Activated CD4-positive, alpha-beta memory T cell treated with anti-CD3 and anti-CD28 coated beads, Interleukin-2, amount 10 ng/mL, durations not matched to agents 7 days and 5 days (primary cell): ENCODE results near the gene ZNF585A. TPM values are rescaled to one million over a fixed set of nuclear protein-coding genes. Genes with fewer than 3 reads are reported as not detected.
"Not testable (repeated sequence)": the region's sequence is repeated elsewhere in the genome, so short reads cannot be mapped to it uniquely, and the experiment has no call there.

ENCODE experiments used
- CTCF ChIA-PET: fragments of 350-600 bp; sonication (Branson Sonifier 250); formaldehyde crosslinking; loops from one replicate; lab custom pipeline; 2021; ENCODE audit warnings: antibody characterized with exemption, inconsistent platforms; lab: Charles Lee
- POLR2A ChIA-PET: fragments of 350-600 bp; sonication (Branson Sonifier 250); formaldehyde crosslinking; loops from one replicate; lab custom pipeline; 2021; ENCODE audit warnings: antibody characterized with exemption; lab: Charles Lee
- DNase-seq: peaks from one replicate; pipeline ENCODE4 v3.0.0-alpha.2; 2020
- H3K27ac Mint-ChIP-seq: one replicate; pipeline ENCODE4 v1.8.0; 2021; ENCODE audit warnings: mild to moderate bottlenecking, mixed read lengths
- H3K27me3 Mint-ChIP-seq: one replicate; pipeline ENCODE4 v1.8.0; 2021; ENCODE audit warnings: mixed read lengths
- H3K36me3 Mint-ChIP-seq: one replicate; pipeline ENCODE4 v1.8.0; 2021; ENCODE audit warnings: low read depth, mixed read lengths
- H3K4me1 Mint-ChIP-seq: one replicate; pipeline ENCODE4 v1.8.0; 2021; ENCODE audit warnings: mixed read lengths
- H3K4me3 Mint-ChIP-seq: one replicate; pipeline ENCODE4 v1.8.0; 2021; ENCODE audit warnings: mild to moderate bottlenecking, mixed read lengths
- H3K9me3 Mint-ChIP-seq: one replicate; pipeline ENCODE4 v1.8.0; 2021; ENCODE audit warnings: mixed read lengths
- total RNA-seq, 2 experiments: library from RNA; stranded (reverse); gene quantifications; one replicate each; pipeline ENCODE4 v1.2.3, GENCODE V29; 2021

Gene ZNF585A
- total RNA-seq, 2 experiments from 2014 or later = 9.0 to 9.4 TPM

GRCh38 chr19:37148214-37148613, 24.3 kb downstream of the ZNF585A start:
- no peak for DNase-seq
- no peak overlapping the region for H3K4me3 Mint-ChIP-seq
- CTCF ChIA-PET = no interaction called here
- no peak overlapping the region for H3K27ac Mint-ChIP-seq
- no peaks in the 10 kb centered on the region for H3K27me3 Mint-ChIP-seq
- POLR2A ChIA-PET = no interaction called here
- peaks cover 72% of the 10 kb centered on the region for H3K9me3 Mint-ChIP-seq
- H3K4me1 Mint-ChIP-seq = no peaks in the 10 kb centered on the region
- peaks cover 26% of the 10 kb centered on the region for H3K36me3 Mint-ChIP-seq

- peaks cover 16% of the 10 kb centered on the region for H3K36me3 Mint-ChIP-seq
- H3K27me3 Mint-ChIP-seq = no peaks in the 10 kb centered on the region
- no peaks in the 10 kb centered on the region for H3K4me1 Mint-ChIP-seq
- DNase-seq = no peak
- H3K27ac Mint-ChIP-seq = no peak overlapping the region
- H3K4me3 Mint-ChIP-seq = no peak overlapping the region
- ChIA-PET CTCF (no interaction called here), POLR2A (no interaction called here)
- H3K9me3 Mint-ChIP-seq = peaks cover 57% of the 10 kb centered on the region
Measured at GRCh38 chr19:37136111-37136510, 36.4 kb downstream of the ZNF585A start.

GRCh38 chr19:37128821-37129177, 43.7 kb downstream of the ZNF585A start:
- H3K27ac Mint-ChIP-seq = no peak overlapping the region

GRCh38 chr19:37127999-37128820, 44.3 kb downstream of the ZNF585A start:
- ChIA-PET CTCF (no interaction called here), POLR2A (no interaction called here)
- Mint-ChIP-seq H3K27me3 (no peaks in the 10 kb centered on the region), H3K27ac (no peak overlapping the region), H3K9me3 (peaks cover 77% of the 10 kb centered on the region), H3K4me1 (no peaks in the 10 kb centered on the region), H3K36me3 (peaks cover 56% of the 10 kb centered on the region), H3K4me3 (no peak overlapping the region)
- DNase-seq = no peak

More at GRCh38 chr19:37128821-37129177, 43.7 kb downstream of the ZNF585A start:
- Mint-ChIP-seq H3K4me1 (no peaks in the 10 kb centered on the region), H3K9me3 (peaks cover 80% of the 10 kb centered on the region), H3K27me3 (no peaks in the 10 kb centered on the region), H3K4me3 (no peak overlapping the region), H3K36me3 (peaks cover 58% of the 10 kb centered on the region)
- CTCF ChIA-PET = interaction anchor here (1.2 kb wide), 1 partner anchor 14 kb away, joined by 3 read pairs; no protein-coding TSS in a partner anchor
- no peak for DNase-seq
- POLR2A ChIA-PET = no interaction called here

- Mint-ChIP-seq H3K9me3 (peaks cover 49% of the 10 kb centered on the region), H3K36me3 (peaks cover 39% of the 10 kb centered on the region)
Measured at GRCh38 chr19:37122093-37122492, 50.4 kb downstream of the ZNF585A start.

GRCh38 chr19:37114001-37114400, 58.5 kb downstream of the ZNF585A start:
- Mint-ChIP-seq H3K9me3 (peaks cover 74% of the 10 kb centered on the region), H3K27ac (no peak overlapping the region), H3K4me1 (no peaks in the 10 kb centered on the region), H3K4me3 (no peak overlapping the region), H3K36me3 (peaks cover 72% of the 10 kb centered on the region), H3K27me3 (no peaks in the 10 kb centered on the region)
- ChIA-PET POLR2A (no interaction called here), CTCF (no interaction called here)
- DNase-seq = no peak

More at GRCh38 chr19:37122093-37122492, 50.4 kb downstream of the ZNF585A start:
- H3K27me3 Mint-ChIP-seq, POLR2A ChIA-PET, H3K27ac Mint-ChIP-seq, H3K4me1 Mint-ChIP-seq, CTCF ChIA-PET, H3K4me3 Mint-ChIP-seq, DNase-seq: not testable (repeated sequence)

GRCh38 chr19:37111753-37112152, 60.7 kb downstream of the ZNF585A start:
- DNase-seq, H3K27ac Mint-ChIP-seq, H3K27me3 Mint-ChIP-seq, H3K4me3 Mint-ChIP-seq, H3K4me1 Mint-ChIP-seq, CTCF ChIA-PET, POLR2A ChIA-PET: not testable (repeated sequence)
- Mint-ChIP-seq H3K9me3 (peaks cover 82% of the 10 kb centered on the region), H3K36me3 (peaks cover 90% of the 10 kb centered on the region)

- H3K27me3 Mint-ChIP-seq, POLR2A ChIA-PET, CTCF ChIA-PET, H3K4me1 Mint-ChIP-seq, H3K27ac Mint-ChIP-seq, H3K4me3 Mint-ChIP-seq, DNase-seq: not testable (repeated sequence)
- Mint-ChIP-seq H3K9me3 (peaks cover 60% of the 10 kb centered on the region), H3K36me3 (peaks cover 88% of the 10 kb centered on the region)
Measured at GRCh38 chr19:37104135-37104534, 68.4 kb downstream of the ZNF585A start.

GRCh38 chr19:37098570-37098969, 73.9 kb downstream of the ZNF585A start:
- H3K27me3 Mint-ChIP-seq = no peaks in the 10 kb centered on the region
- CTCF ChIA-PET = no interaction called here

GRCh38 chr19:37095859-37096258, 76.6 kb downstream of the ZNF585A start:
- Mint-ChIP-seq H3K4me1 (no peaks in the 10 kb centered on the region), H3K4me3 (no peak overlapping the region), H3K27ac (no peak overlapping the region), H3K9me3 (peaks cover 52% of the 10 kb centered on the region), H3K27me3 (no peaks in the 10 kb centered on the region), H3K36me3 (peaks cover 71% of the 10 kb centered on the region)
- CTCF ChIA-PET = no interaction called here
- POLR2A ChIA-PET = no interaction called here
- no peak for DNase-seq

More at GRCh38 chr19:37098570-37098969, 73.9 kb downstream of the ZNF585A start:
- no peak overlapping the region for H3K27ac Mint-ChIP-seq
- peaks cover 53% of the 10 kb centered on the region for H3K9me3 Mint-ChIP-seq
- H3K4me1 Mint-ChIP-seq = no peaks in the 10 kb centered on the region
- no peak for DNase-seq
- H3K36me3 Mint-ChIP-seq = peaks cover 71% of the 10 kb centered on the region
- POLR2A ChIA-PET = no interaction called here
- no peak overlapping the region for H3K4me3 Mint-ChIP-seq

Other genes with a start within 250 kb of the ZNF585A start
- 10 to 100 TPM; 11.3 to 13.2 TPM for gene ZNF420, start 94.3 kb downstream of the ZNF585A start, total RNA-seq
- gene ZNF585B, start 37.8 kb upstream of the ZNF585A start, total RNA-seq = 1 to 10 TPM; 8.4 to 9.8 TPM
- gene ZNF383, start 45.5 kb upstream of the ZNF585A start, total RNA-seq = 10 to 100 TPM; 10.1 to 11.3 TPM
- 1 to 10 TPM; 4.3 to 4.8 TPM for gene ZNF527, start 198.4 kb upstream of the ZNF585A start, total RNA-seq